ENCODE measurements around the gene ARSH.

GRCh38 chrX:2967584-2967983 is 38.8 kb upstream of the ARSH start:
- TF ChIP-seq CTCF (IDR thresholded peaks at IDR 0.05), result no peak
- TF ChIP-seq POLR2AphosphoS5 (IDR thresholded peaks at IDR 0.05), result no peak
- TF ChIP-seq POLR2A (IDR thresholded peaks at IDR 0.05), result no peak
- TF ChIP-seq EP300 (IDR thresholded peaks at IDR 0.05), result no peak

All from suprapubic skin (tissue), 4 donors.